Upper lobe of left lung (tissue), 4 donors: ENCODE results near the gene FIBP.

Source experiments
- CTCF ChIP-seq, 6 experiments: fragments of 450-650 bp in 4 of 6; fragments of 200-600 bp in 2 of 6; sonication (generic) in 2 of 6; IDR thresholded peaks; one replicate each; pipeline ENCODE4 v1.5.1; 2016 to 2019; ENCODE audit warnings: antibody characterized with exemption in 6 of 6
- EP300 ChIP-seq, 4 donors: sonication (generic); formaldehyde crosslinking; IDR thresholded peaks; one replicate each; pipeline ENCODE4 v1.5.1; 2017; ENCODE audit warnings: antibody characterized with exemption in 4 of 4, control low read depth in 2 of 4
- POLR2A ChIP-seq, 4 donors: fragments of 450-650 bp; IDR thresholded peaks; one replicate each; pipeline ENCODE4 v1.5.1; 2016 to 2017; ENCODE audit warnings: antibody characterized with exemption in 4 of 4, mild to moderate bottlenecking in 2 of 4
- POLR2AphosphoS5 ChIP-seq, 2 donors: sonication (generic); formaldehyde crosslinking; IDR thresholded peaks; one replicate each; pipeline ENCODE4 v1.5.1; 2017; ENCODE audit warnings: antibody characterized with exemption in 2 of 2

DNA sequence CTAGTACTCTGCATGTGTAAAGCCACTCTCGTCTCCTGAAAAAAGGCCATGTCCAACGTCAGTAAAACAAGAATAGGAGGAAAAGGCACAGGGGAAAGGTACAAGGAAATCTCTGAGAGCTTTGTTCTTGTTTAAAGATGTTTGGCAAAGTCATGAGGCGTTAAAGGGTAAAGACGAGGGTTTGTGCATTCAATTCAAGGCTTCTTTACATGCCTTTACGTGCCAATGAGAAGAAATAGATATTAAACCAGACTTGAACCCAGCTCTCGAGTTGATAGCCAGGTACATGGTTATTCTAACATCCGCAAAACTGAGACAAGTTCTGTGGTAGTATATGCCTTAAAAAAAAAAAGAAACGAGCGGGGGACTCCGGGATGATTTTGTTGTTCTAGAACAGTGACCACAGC lies 29.6 kb downstream of the FIBP start:
- no peak for TF ChIP-seq CTCF (IDR thresholded peaks at IDR 0.05)
- TF ChIP-seq POLR2AphosphoS5 (IDR thresholded peaks at IDR 0.05): no peak
- TF ChIP-seq POLR2A (IDR thresholded peaks at IDR 0.05): no peak
- no peak for TF ChIP-seq EP300 (IDR thresholded peaks at IDR 0.05)
